CD4-positive, alpha-beta T cell (primary cell): ENCODE measurements around the gene ZXDC. TPM values are rescaled to one million over a fixed set of nuclear protein-coding genes. Genes with fewer than 3 reads are reported as not detected.

Experiments used
- ATAC-seq: fragments of 200-7000 bp; cut with Tn5 transposase; one replicate; pipeline ENCODE4 v1.10.0; 2022; ENCODE audit warnings: mild to moderate bottlenecking; ENCODE audit not compliant: poor library complexity
- CTCF ChIA-PET: fragments of 350-600 bp; sonication (Branson Sonifier 250); formaldehyde crosslinking; loops from one replicate; lab custom pipeline; 2021; ENCODE audit warnings: antibody characterized with exemption, inconsistent platforms; lab: Charles Lee
- POLR2A ChIA-PET: fragments of 350-600 bp; sonication (Branson Sonifier 250); formaldehyde crosslinking; loops from one replicate; lab custom pipeline; 2021; ENCODE audit warnings: antibody characterized with exemption, inconsistent platforms; lab: Charles Lee
- DNase-seq, 14 experiments: peaks; one replicate each; pipeline ENCODE4 v3.0.0-alpha.2; 2013 to 2020; ENCODE audit warnings: mixed read lengths in 2 of 14
- H3K27ac ChIP-seq, 2 donors: one replicate each; pipeline versions ENCODE4 v1.5.1 to v1.7.0; 2013; ENCODE audit warnings: low read length in 2 of 2, low read depth in 1 of 2, mild to moderate bottlenecking in 1 of 2
- H3K27me3 ChIP-seq, 2 experiments: 1 replicate in 1 of 2; 2 replicates in 1 of 2; pipeline versions ENCODE4 v1.6.1 to v1.7.0; 2013; ENCODE audit warnings: low read length in 2 of 2, control low read depth in 1 of 2, mild to moderate bottlenecking in 1 of 2, moderate library complexity in 1 of 2; ENCODE audit not compliant: insufficient read depth in 2 of 2, control insufficient read depth in 1 of 2
- H3K36me3 ChIP-seq: one replicate; pipeline ENCODE4 v1.6.1; 2013; ENCODE audit warnings: low read length, control low read depth; ENCODE audit not compliant: insufficient read depth
- H3K4me1 ChIP-seq: one replicate; pipeline ENCODE4 v1.6.1; 2013; ENCODE audit warnings: low read length, control low read depth; ENCODE audit not compliant: insufficient read depth
- H3K4me3 ChIP-seq: one replicate; pipeline ENCODE4 v1.5.1; 2013; ENCODE audit warnings: mild to moderate bottlenecking, low read length, moderate library complexity
- H3K9me3 ChIP-seq, 2 experiments: 1 replicate in 1 of 2; 2 replicates in 1 of 2; pipeline versions ENCODE4 v1.6.1 to v1.7.0; 2013; ENCODE audit warnings: low read length in 2 of 2, mild to moderate bottlenecking in 2 of 2, control low read depth in 1 of 2, moderate library complexity in 1 of 2; ENCODE audit not compliant: control insufficient read depth in 1 of 2, insufficient read depth in 1 of 2
- H3K27ac Mint-ChIP-seq: one replicate; pipeline ENCODE4 v1.8.0; 2020; ENCODE audit warnings: mixed read lengths
- H3K27me3 Mint-ChIP-seq: one replicate; pipeline ENCODE4 v1.8.0; 2021; ENCODE audit warnings: mixed read lengths
- H3K36me3 Mint-ChIP-seq: one replicate; pipeline ENCODE4 v1.8.0; 2021; ENCODE audit warnings: low read depth, mixed read lengths
- H3K4me1 Mint-ChIP-seq: one replicate; pipeline ENCODE4 v1.8.0; 2021; ENCODE audit warnings: low read depth, mixed read lengths
- H3K4me3 Mint-ChIP-seq: one replicate; pipeline ENCODE4 v1.8.0; 2020; ENCODE audit warnings: mild to moderate bottlenecking, mixed read lengths
- H3K9me3 Mint-ChIP-seq: one replicate; pipeline ENCODE4 v1.8.0; 2020; ENCODE audit warnings: mixed read lengths
- intact Hi-C, 2 experiments: fragments of 100-400 bp; cut with DNase I in 1 of 2; cut with micrococcal nuclease in 1 of 2; formaldehyde crosslinking; loops; one replicate each; pipeline versions ENCODE4 v1.15.1 to v1.9.0; 2023 to 2025; cut with DNase I, micrococcal nuclease
- total RNA-seq, 174 experiments: library from RNA in 2 of 174; stranded (reverse) in 2 of 174; gene quantifications; one replicate each; pipeline ENCODE4 v1.2.3 and lab custom pipeline; 2021 to 2026
- TF ChIP-seq, protein P1 (sequence below): fragments of 200-600 bp; IDR thresholded peaks from one replicate; pipeline ENCODE4 v1.8.0; 2022; ENCODE audit warnings: antibody characterized with exemption, mild to moderate bottlenecking

ZXDC gene
- total RNA-seq, 2 experiments from 2014 or later, result 60.7 to 61.3 TPM

DNA sequence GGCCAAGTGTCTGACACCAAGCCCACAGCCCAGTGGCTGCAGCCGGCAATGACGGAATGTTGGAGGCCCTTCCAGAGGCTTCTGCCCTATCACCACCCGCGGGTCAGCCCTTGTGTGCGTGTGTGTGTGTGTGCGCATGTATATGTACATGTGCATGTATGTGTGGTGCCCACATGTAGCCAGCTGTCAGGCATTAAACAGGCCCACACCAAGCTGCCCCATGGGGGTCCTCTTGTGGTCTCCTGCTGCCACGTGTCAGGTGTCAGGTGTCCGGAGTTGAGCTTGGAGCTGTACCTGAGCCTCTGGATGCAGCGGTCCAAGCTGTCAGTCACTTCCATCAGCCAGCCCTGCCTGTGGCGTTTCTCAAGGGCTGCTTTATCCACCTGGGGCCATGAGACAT, 28.0 kb upstream of the ZXDC start:
- Mint-ChIP-seq H3K27me3 (no peaks in the 10 kb centered on the region), H3K4me1 (no peaks in the 10 kb centered on the region), H3K9me3 (no peaks in the 10 kb centered on the region), H3K27ac (no peak overlapping the region), H3K36me3 (no peaks in the 10 kb centered on the region), H3K4me3 (no peak overlapping the region)
- no peaks in the 10 kb centered on the region for H3K9me3 ChIP-seq
- TF ChIP-seq, protein P1, sequence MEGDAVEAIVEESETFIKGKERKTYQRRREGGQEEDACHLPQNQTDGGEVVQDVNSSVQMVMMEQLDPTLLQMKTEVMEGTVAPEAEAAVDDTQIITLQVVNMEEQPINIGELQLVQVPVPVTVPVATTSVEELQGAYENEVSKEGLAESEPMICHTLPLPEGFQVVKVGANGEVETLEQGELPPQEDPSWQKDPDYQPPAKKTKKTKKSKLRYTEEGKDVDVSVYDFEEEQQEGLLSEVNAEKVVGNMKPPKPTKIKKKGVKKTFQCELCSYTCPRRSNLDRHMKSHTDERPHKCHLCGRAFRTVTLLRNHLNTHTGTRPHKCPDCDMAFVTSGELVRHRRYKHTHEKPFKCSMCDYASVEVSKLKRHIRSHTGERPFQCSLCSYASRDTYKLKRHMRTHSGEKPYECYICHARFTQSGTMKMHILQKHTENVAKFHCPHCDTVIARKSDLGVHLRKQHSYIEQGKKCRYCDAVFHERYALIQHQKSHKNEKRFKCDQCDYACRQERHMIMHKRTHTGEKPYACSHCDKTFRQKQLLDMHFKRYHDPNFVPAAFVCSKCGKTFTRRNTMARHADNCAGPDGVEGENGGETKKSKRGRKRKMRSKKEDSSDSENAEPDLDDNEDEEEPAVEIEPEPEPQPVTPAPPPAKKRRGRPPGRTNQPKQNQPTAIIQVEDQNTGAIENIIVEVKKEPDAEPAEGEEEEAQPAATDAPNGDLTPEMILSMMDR, result no peak
- DNase-seq, result no peak
- H3K27ac ChIP-seq, result no peak overlapping the region
- no peak for ATAC-seq
- ChIA-PET CTCF (no interaction called here), POLR2A (no interaction called here)
- H3K36me3 ChIP-seq, result no peaks in the 10 kb centered on the region
- peaks cover 0 to 5% of the 10 kb centered on the region in 2 experiments for H3K27me3 ChIP-seq
- no peak overlapping the region for H3K4me3 ChIP-seq
- H3K4me1 ChIP-seq, result no peaks in the 10 kb centered on the region
- intact Hi-C loops, result no loop called here

DNA sequence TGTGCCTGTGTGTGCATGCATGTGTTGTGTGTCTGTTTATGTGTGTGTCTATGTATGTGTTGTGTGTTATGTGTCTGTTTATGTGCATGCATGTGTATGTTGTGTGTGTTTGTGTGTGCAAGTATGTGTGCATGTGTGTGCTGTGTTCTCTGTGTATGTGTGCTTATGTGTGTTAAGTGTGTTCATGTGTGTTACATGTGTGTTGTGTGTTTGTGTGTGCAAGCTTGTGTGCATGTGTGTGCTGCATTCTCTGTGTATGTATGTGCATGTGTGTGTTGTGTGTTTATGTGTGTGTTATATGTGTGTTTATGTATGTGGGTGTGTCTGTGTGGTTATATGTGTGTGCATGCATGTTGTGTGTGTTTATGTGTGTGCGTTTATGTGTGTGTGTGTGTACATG, 27.0 kb upstream of the ZXDC start:
- no peak overlapping the region for H3K27ac ChIP-seq
- H3K36me3 ChIP-seq, result no peaks in the 10 kb centered on the region
- no peaks in the 10 kb centered on the region for H3K27me3 Mint-ChIP-seq
- H3K4me3 ChIP-seq, result no peak overlapping the region
- H3K9me3 Mint-ChIP-seq, result no peaks in the 10 kb centered on the region
- intact Hi-C loops, result no loop called here
- TF ChIP-seq, protein P1, result no peak
- peaks cover 0 to 5% of the 10 kb centered on the region in 2 experiments for H3K27me3 ChIP-seq
- POLR2A ChIA-PET, result no interaction called here
- no peaks in the 10 kb centered on the region for H3K9me3 ChIP-seq
- ATAC-seq, result no peak
- no peaks in the 10 kb centered on the region for H3K4me1 Mint-ChIP-seq
- no peak overlapping the region for H3K4me3 Mint-ChIP-seq
- DNase-seq, result no peak
- CTCF ChIA-PET, result no interaction called here
- H3K27ac Mint-ChIP-seq, result no peak overlapping the region
- H3K4me1 ChIP-seq, result no peaks in the 10 kb centered on the region
- H3K36me3 Mint-ChIP-seq, result no peaks in the 10 kb centered on the region

GRCh38 chr3:126501736-126502135, 26.0 kb upstream of the ZXDC start:
- POLR2A ChIA-PET, result no interaction called here
- CTCF ChIA-PET, result no interaction called here
- Mint-ChIP-seq H3K9me3 (no peaks in the 10 kb centered on the region), H3K4me3 (no peak overlapping the region), H3K4me1 (no peaks in the 10 kb centered on the region), H3K36me3 (no peaks in the 10 kb centered on the region), H3K27ac (no peak overlapping the region), H3K27me3 (no peaks in the 10 kb centered on the region)
- intact Hi-C loops, result no loop called here
- peaks cover 0 to 5% of the 10 kb centered on the region in 2 experiments for H3K27me3 ChIP-seq
- ATAC-seq, result no peak
- H3K4me1 ChIP-seq, result no peaks in the 10 kb centered on the region
- no peak for DNase-seq
- H3K4me3 ChIP-seq, result no peak overlapping the region
- H3K36me3 ChIP-seq, result no peaks in the 10 kb centered on the region
- no peaks in the 10 kb centered on the region for H3K9me3 ChIP-seq
- no peak overlapping the region for H3K27ac ChIP-seq
- TF ChIP-seq, protein P1, result no peak
